HCT116 (cell line): ENCODE measurements around the gene ARRDC2. TPM values are rescaled to one million over a fixed set of nuclear protein-coding genes. Genes with fewer than 3 reads are reported as not detected.

Experiments used
- ATAC-seq: fragments of 200-7000 bp; cut with Tn5 transposase; 2 replicates; pipeline ENCODE4 v1.9.1; 2020; ENCODE audit warnings: mild to moderate bottlenecking, moderate library complexity
- BruUV-seq: library from RNA; stranded (reverse); fragments of 400-500 nt; replicated peaks from 2 replicates; lab custom pipeline; 2021; lab: Mats Ljungman, UMichigan
- CTCF ChIA-PET: fragments of 300-600 bp; sonication (Branson Sonifier 250); formaldehyde crosslinking; loops from one replicate; lab custom pipeline; 2021; ENCODE audit warnings: antibody characterized with exemption; lab: Charles Lee
- POLR2A ChIA-PET: fragments of 300-600, 350-600 bp; sonication (Branson Sonifier 250); formaldehyde crosslinking; loops from one replicate; lab custom pipeline; 2021; ENCODE audit warnings: antibody characterized with exemption; lab: Charles Lee
- RAD21 ChIA-PET, 2 experiments: fragments of 300-600 bp; sonication (Branson Sonifier 250); formaldehyde crosslinking; loops; one replicate each; lab custom pipeline; 2023; ENCODE audit warnings: low total read pairs in 2 of 2; ENCODE audit not compliant: uncharacterized antibody in 2 of 2, unreplicated experiment in 2 of 2, low non-redundant PET in 1 of 2; lab: Charles Lee
- DNase-seq: peaks from one replicate; pipeline ENCODE4 v3.0.0-alpha.2; 2010; ENCODE audit warnings: low read depth, low spot score
- H2AFZ ChIP-seq: fragments of 200-600 bp; shearing (Covaris generic), sonication (generic); 2 replicates; pipeline ENCODE4 v1.6.1; 2017; ENCODE audit warnings: low read depth, mixed run types, mixed read lengths, antibody characterized with exemption, low read length; ENCODE audit not compliant: poor library complexity, severe bottlenecking
- H3K27ac ChIP-seq: 2 replicates; pipeline ENCODE4 v1.5.1; 2012; ENCODE audit warnings: low read depth, low read length
- H3K27me3 ChIP-seq: fragments of 200-600 bp; sonication (generic); 2 replicates; pipeline ENCODE4 v1.6.1; 2016; ENCODE audit warnings: mixed run types, low read length, mixed read lengths; ENCODE audit not compliant: insufficient read depth
- H3K36me3 ChIP-seq, 2 experiments: fragments of 200-500 bp in 1 of 2; fragments of 200-600 bp in 1 of 2; sonication (Bioruptor generic) in 1 of 2; sonication (generic) in 1 of 2; 2 replicates each; pipeline versions ENCODE4 v1.5.1 to v1.6.1; 2014 to 2016; ENCODE audit warnings: low read length in 2 of 2, inconsistent platforms in 1 of 2, mixed read lengths in 1 of 2, mixed run types in 1 of 2; ENCODE audit not compliant: insufficient read depth in 2 of 2, control insufficient read depth in 1 of 2
- H3K4me1 ChIP-seq, 2 experiments: fragments of 200-600 bp in 1 of 2; sonication (generic) in 1 of 2; 2 replicates each; pipeline versions ENCODE4 v1.5.1 to v1.6.1; 2012 to 2017; ENCODE audit warnings: low read length in 2 of 2, inconsistent platforms in 1 of 2, mild to moderate bottlenecking in 1 of 2, mixed read lengths in 1 of 2, mixed run types in 1 of 2, moderate library complexity in 1 of 2; ENCODE audit not compliant: insufficient read depth in 2 of 2, control insufficient read depth in 1 of 2
- H3K4me2 ChIP-seq: fragments of 200-600 bp; sonication (generic); 2 replicates; pipeline ENCODE4 v1.6.1; 2017; ENCODE audit warnings: mixed run types, low read length, mixed read lengths
- H3K4me3 ChIP-seq, 2 experiments: fragments of 200-600 bp in 1 of 2; sonication (generic) in 1 of 2; replicated peaks in 1 of 2; 2 replicates each; pipeline ENCODE4 v1.5.1; 2011 to 2016; ENCODE audit warnings: low read length in 2 of 2, control low read depth in 1 of 2, low read depth in 1 of 2, mild to moderate bottlenecking in 1 of 2, mixed read lengths in 1 of 2, mixed run types in 1 of 2
- H3K79me2 ChIP-seq: fragments of 200-600 bp; sonication (generic); 2 replicates; pipeline ENCODE4 v1.6.1; 2017; ENCODE audit warnings: mild to moderate bottlenecking, mixed run types, low read length, moderate library complexity, mixed read lengths; ENCODE audit not compliant: insufficient read depth
- H3K9ac ChIP-seq: fragments of 200-600 bp; sonication (generic); 2 replicates; pipeline ENCODE4 v1.6.1; 2016; ENCODE audit warnings: low read length, mixed read lengths
- H3K9me2 ChIP-seq: fragments of 200-600 bp; sonication (generic), shearing (Covaris generic); 2 replicates; pipeline ENCODE4 v1.6.1; 2017; ENCODE audit warnings: mixed run types, mild to moderate bottlenecking, moderate library complexity; ENCODE audit not compliant: insufficient read depth
- H3K9me3 ChIP-seq, 2 experiments: fragments of 200-500 bp in 1 of 2; fragments of 200-600 bp in 1 of 2; sonication (Bioruptor generic) in 1 of 2; sonication (generic) in 1 of 2; 2 replicates each; pipeline ENCODE4 v1.6.1; 2014 to 2017; ENCODE audit warnings: low read length in 2 of 2, mixed read lengths in 2 of 2, inconsistent platforms in 1 of 2, low read depth in 1 of 2, mild to moderate bottlenecking in 1 of 2, mixed run types in 1 of 2, moderate library complexity in 1 of 2; ENCODE audit not compliant: control insufficient read depth in 1 of 2, insufficient read depth in 1 of 2
- H4K20me1 ChIP-seq: fragments of 200-600 bp; sonication (generic), shearing (Covaris generic); 2 replicates; pipeline ENCODE4 v1.6.1; 2017; ENCODE audit warnings: mixed run types, mild to moderate bottlenecking, moderate library complexity; ENCODE audit not compliant: insufficient read depth
- CBX3 ChIP-seq: IDR thresholded peaks from 2 replicates; pipeline ENCODE4 v1.6.1; 2012; ENCODE audit warnings: low read depth
- CEBPB ChIP-seq: IDR thresholded peaks from 2 replicates; pipeline ENCODE4 v1.6.1; 2012; ENCODE audit warnings: low read depth
- EGR1 ChIP-seq: IDR thresholded peaks from 2 replicates; pipeline ENCODE4 v1.6.1; 2012; ENCODE audit warnings: low read depth
- EZH2 ChIP-seq: fragments of 200-600 bp; sonication (generic); IDR thresholded peaks from 2 replicates; pipeline ENCODE4 v1.6.1; 2017; ENCODE audit warnings: antibody characterized with exemption, mixed run types
- JUND ChIP-seq: IDR thresholded peaks from 2 replicates; pipeline ENCODE4 v1.6.1; 2012
- MAX ChIP-seq: IDR thresholded peaks from 2 replicates; pipeline ENCODE4 v1.6.1; 2012
- POLR2A ChIP-seq: IDR thresholded peaks from 2 replicates; pipeline ENCODE4 v1.7.0; 2011; ENCODE audit warnings: borderline replicate concordance; ENCODE audit not compliant: insufficient read depth, insufficient read length; ENCODE audit errors: extremely low read depth
- POLR2AphosphoS5 ChIP-seq: IDR thresholded peaks from 2 replicates; pipeline ENCODE4 v1.6.1; 2011; ENCODE audit warnings: mild to moderate bottlenecking, low read depth, low read length, moderate library complexity
- RAD21 ChIP-seq: IDR thresholded peaks from 2 replicates; pipeline ENCODE4 v1.6.1; 2012; ENCODE audit warnings: low read depth, mild to moderate bottlenecking
- SRF ChIP-seq: IDR thresholded peaks from 2 replicates; pipeline ENCODE4 v1.6.1; 2012; ENCODE audit warnings: low read depth
- TCF7L2 ChIP-seq: IDR thresholded peaks from 2 replicates; pipeline ENCODE4 v1.7.0; 2011; ENCODE audit warnings: borderline replicate concordance, inconsistent platforms; ENCODE audit not compliant: insufficient read depth, insufficient read length; ENCODE audit errors: extremely low read depth
- YY1 ChIP-seq: IDR thresholded peaks from 2 replicates; pipeline ENCODE4 v1.6.1; 2011; ENCODE audit warnings: low read length, low read depth, moderate library complexity, mild to moderate bottlenecking; ENCODE audit not compliant: insufficient replicate concordance; ENCODE audit errors: extremely low read depth
- ZNF274 ChIP-seq: fragments of 200-500 bp; sonication (Bioruptor generic); IDR thresholded peaks from 2 replicates; pipeline ENCODE4 v1.6.1; 2014; ENCODE audit warnings: mild to moderate bottlenecking, low read depth, low read length, inconsistent platforms
- intact Hi-C: fragments of 100-400 bp; cut with micrococcal nuclease; formaldehyde crosslinking; loops from 2 replicates; pipeline ENCODE4 v1.10.0; 2022
- total RNA-seq: library from RNA; stranded (reverse); gene quantifications from one replicate; pipeline ENCODE4 v1.2.1, GENCODE V29; 2021; ENCODE audit not compliant: unreplicated experiment
- TF ChIP-seq, protein P1 (sequence below): IDR thresholded peaks from 2 replicates; pipeline ENCODE4 v1.6.1; 2011; ENCODE audit warnings: mild to moderate bottlenecking, low read length, moderate library complexity; ENCODE audit not compliant: insufficient replicate concordance; ENCODE audit errors: extremely low read depth
- TF ChIP-seq, protein P2 (sequence below): IDR thresholded peaks from 2 replicates; pipeline ENCODE4 v1.6.1; 2012

The ARRDC2 gene
- total RNA-seq, 1 experiment from 2014 or later, result 36.5 TPM

GRCh38 chr19:18059902-18060301 lies 51.9 kb downstream of the ARRDC2 start (continued):
- no peak for TF ChIP-seq YY1

DNA sequence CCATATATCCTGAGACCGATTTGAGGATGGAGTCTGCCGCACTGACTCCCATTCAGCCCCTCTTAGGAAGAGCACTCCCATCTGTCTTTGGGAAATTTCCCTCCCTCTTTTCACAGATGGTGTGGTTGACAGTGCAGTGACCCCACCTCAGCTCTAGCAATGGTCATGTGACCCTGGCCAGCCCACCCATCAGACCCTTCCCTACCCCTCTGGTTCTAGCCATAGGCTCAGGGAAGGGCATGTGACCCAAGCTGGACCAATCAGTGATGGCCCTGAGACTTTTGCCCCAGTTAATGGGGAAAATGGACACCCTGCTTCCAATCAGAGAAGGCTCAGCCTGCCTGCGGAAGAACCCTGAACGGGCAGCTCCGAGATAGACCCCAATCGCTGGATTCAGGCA lies 52.5 kb downstream of the ARRDC2 start:
- Histone ChIP-seq H3K9me2 (no peaks in the 10 kb centered on the region), H3K79me2 (no peaks in the 10 kb centered on the region), H3K27me3 (no peaks in the 10 kb centered on the region), H3K9me3 (no peaks in the 10 kb centered on the region), H3K27ac (no peak overlapping the region), H3K36me3 (no peaks in the 10 kb centered on the region), H3K4me2 (no peak overlapping the region), H3K4me3 (no peak overlapping the region), H2AFZ (no peak overlapping the region), H3K9ac (no peak overlapping the region), H3K4me1 (peaks cover 13 to 33% of the 10 kb centered on the region in 2 experiments; a peak in 3 of 4 replicates), H4K20me1 (no peaks in the 10 kb centered on the region)
- ChIA-PET CTCF (no interaction called here), RAD21 (no interaction called here), POLR2A (interaction anchor here (0.6 kb wide), 1 partner anchor 113 kb away, joined by 4 read pairs; no protein-coding TSS in a partner anchor)
- no peak for DNase-seq
- BruUV-seq, result no TSS peak
- intact Hi-C loops, result no loop called here
- no peak for ATAC-seq
- no peak for TF ChIP-seq RAD21
- no peak for TF ChIP-seq CBX3
- TF ChIP-seq EZH2, result no peak
- no peak for TF ChIP-seq CEBPB
- no peak for TF ChIP-seq POLR2AphosphoS5
- no peak for TF ChIP-seq SRF
- TF ChIP-seq, protein P1, sequence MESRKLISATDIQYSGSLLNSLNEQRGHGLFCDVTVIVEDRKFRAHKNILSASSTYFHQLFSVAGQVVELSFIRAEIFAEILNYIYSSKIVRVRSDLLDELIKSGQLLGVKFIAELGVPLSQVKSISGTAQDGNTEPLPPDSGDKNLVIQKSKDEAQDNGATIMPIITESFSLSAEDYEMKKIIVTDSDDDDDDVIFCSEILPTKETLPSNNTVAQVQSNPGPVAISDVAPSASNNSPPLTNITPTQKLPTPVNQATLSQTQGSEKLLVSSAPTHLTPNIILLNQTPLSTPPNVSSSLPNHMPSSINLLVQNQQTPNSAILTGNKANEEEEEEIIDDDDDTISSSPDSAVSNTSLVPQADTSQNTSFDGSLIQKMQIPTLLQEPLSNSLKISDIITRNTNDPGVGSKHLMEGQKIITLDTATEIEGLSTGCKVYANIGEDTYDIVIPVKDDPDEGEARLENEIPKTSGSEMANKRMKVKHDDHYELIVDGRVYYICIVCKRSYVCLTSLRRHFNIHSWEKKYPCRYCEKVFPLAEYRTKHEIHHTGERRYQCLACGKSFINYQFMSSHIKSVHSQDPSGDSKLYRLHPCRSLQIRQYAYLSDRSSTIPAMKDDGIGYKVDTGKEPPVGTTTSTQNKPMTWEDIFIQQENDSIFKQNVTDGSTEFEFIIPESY, result no peak
- no peak for TF ChIP-seq ZNF274
- TF ChIP-seq EGR1, result no peak
- TF ChIP-seq MAX, result no peak
- TF ChIP-seq, protein P2, sequence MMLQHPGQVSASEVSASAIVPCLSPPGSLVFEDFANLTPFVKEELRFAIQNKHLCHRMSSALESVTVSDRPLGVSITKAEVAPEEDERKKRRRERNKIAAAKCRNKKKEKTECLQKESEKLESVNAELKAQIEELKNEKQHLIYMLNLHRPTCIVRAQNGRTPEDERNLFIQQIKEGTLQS, result no peak
- no peak for TF ChIP-seq POLR2A
- no peak for TF ChIP-seq JUND
- no peak for TF ChIP-seq TCF7L2
